Activated CD4-positive, alpha-beta T cell treated with anti-CD3 and anti-CD28 coated beads, Interleukin-2, amount 50 U/mL, for 16 hours (primary cell): ENCODE data around the gene MRPL52.
"Not testable (repeated sequence)": the region's sequence is repeated elsewhere in the genome, so short reads cannot be mapped to it uniquely, and the experiment has no call there.

ENCODE experiments used
- DNase-seq: peaks from one replicate; pipeline ENCODE4 v3.0.0-alpha.2; 2020

The MRPL52 gene

GRCh38 chr14:22829661-22830442 lies at the start of gene MRPL52:
MRPL52 (plus strand) TSS chr14:22829887; CDS start chr14:22829913, 26 bp downstream.
- peak; percentile 95 for DNase-seq

DNA sequence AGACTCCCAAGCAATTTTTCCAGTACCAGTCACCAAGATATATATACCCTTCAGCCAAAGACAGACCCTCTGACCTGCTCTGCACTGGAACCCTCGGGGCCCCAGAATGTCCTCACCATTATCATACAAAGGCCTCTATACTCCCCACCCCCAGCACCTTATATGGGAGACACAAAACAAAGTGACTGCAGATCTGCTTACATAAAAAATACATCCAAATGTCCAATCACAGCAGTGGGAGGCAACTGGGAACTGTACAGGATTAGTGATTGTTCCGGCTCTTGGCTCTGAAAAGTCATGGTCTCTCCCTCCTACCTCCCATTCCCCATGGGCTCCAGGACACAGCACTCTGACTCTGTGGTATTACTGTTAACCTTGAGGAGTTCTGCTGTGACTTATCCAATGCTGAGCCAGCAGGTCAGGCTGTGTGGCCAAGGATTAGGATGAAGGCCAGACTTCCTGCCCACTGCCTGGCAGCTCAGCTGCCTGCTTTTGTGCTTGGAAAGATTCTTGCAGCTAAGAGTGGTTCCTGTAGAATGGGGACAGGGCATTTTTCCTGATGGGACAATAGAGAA lies 49.5 kb upstream of the MRPL52 start:
- DNase-seq = no peak

GRCh38 chr14:22780941-22781300 lies 48.8 kb upstream of the MRPL52 start:
- DNase-seq = no peak

DNA sequence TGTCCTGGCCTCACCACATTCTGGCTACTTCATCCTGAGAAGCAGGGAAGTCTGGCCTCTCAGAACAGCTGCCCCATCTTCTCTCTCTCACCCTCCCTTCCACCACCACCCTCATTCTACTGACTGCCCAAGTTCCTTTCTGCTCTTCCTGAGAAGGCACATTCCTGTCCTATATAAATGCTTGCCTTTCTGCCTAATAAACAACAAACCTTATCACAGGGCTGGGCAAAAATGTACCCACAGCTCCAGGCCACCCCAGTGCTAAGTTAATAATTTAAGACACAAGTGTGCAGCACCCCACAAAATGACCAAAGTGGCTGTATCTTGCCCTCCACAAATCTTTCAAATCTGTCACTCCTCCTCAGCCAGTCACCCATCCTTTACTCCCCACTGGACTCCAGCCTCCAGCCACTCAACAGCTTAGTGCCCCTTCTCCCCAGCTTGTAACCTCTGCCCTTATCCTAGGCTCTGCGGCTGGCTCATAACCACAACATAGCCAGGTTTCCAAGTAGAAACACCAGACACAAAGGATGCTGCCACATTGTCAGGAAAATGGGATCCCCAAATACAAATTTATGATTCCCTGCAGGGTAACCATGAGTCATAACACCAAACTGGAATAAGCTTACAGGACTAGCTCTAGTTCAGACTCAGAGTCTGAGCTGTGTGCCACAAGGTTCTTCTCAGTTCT lies 48.2 kb upstream of the MRPL52 start:
- no peak for DNase-seq

- DNase-seq = no peak
These were observed 43.0 kb upstream of the MRPL52 start for GRCh38 chr14:22786685-22787084.

- no peak for DNase-seq
These were observed 38.4 kb upstream of the MRPL52 start for GRCh38 chr14:22791301-22791700.

GRCh38 chr14:22792158-22792557 lies 37.5 kb upstream of the MRPL52 start:
- no peak for DNase-seq

GRCh38 chr14:22793550-22793949 lies 36.1 kb upstream of the MRPL52 start:
- not testable (repeated sequence) for DNase-seq

GRCh38 chr14:22793976-22794375 lies 35.7 kb upstream of the MRPL52 start:
- DNase-seq = no peak

GRCh38 chr14:22794551-22794951 lies 35.1 kb upstream of the MRPL52 start:
- DNase-seq = no peak

DNA sequence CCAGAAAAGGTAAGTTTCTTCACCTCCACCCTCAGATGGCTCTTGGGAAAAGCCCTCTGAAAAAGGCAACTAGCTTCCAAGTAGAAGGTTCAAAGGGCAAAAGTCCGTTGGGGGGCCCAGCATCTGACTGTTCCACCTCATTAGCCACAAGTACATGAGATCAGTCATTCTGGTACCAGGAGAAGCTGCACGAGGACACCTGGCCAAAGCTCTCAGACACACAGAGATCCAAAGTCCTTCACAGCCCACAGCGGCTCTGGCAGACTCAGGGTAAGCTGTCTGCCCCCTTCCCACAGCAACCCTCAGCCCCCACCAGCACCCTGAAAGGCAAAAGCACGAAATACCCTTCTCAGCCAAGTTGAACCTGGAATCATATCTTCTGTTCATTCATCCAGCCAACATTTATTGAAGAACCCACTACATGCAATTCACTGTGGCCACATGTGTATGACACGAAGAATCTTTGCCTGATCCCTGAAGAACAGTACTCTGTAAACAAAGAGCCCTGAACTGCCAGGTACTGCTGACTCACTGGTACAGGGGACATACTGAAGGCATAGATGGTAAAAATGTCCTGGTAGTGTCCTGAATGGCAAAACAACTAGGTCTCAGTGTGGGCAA lies 33.5 kb upstream of the MRPL52 start:
- no peak for DNase-seq

- no peak for DNase-seq
These were observed 32.4 kb upstream of the MRPL52 start for GRCh38 chr14:22797017-22797917.

GRCh38 chr14:22798528-22798927 lies 31.2 kb upstream of the MRPL52 start:
- DNase-seq = no peak

DNA sequence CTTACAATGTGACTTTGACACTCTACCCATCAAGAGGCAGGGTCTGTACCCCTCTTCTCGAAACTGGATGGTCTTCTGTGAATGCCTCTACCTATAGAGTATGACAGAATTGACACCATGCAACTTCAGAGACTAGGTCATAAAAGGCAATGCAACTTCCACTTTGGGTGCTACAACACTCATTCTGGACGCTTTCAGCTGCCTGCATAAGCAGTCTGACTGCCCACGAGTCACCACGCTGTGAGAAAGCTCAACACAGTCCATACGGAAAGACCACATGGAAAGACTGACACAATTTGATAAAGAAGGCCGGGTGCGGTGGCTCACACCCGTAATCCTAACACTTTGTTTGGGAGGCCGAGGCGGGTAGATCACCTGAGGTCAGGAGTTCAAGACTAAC lies 29.3 kb upstream of the MRPL52 start:
- DNase-seq = no peak

GRCh38 chr14:22801716-22802115 lies 28.0 kb upstream of the MRPL52 start:
- DNase-seq = no peak

DNA sequence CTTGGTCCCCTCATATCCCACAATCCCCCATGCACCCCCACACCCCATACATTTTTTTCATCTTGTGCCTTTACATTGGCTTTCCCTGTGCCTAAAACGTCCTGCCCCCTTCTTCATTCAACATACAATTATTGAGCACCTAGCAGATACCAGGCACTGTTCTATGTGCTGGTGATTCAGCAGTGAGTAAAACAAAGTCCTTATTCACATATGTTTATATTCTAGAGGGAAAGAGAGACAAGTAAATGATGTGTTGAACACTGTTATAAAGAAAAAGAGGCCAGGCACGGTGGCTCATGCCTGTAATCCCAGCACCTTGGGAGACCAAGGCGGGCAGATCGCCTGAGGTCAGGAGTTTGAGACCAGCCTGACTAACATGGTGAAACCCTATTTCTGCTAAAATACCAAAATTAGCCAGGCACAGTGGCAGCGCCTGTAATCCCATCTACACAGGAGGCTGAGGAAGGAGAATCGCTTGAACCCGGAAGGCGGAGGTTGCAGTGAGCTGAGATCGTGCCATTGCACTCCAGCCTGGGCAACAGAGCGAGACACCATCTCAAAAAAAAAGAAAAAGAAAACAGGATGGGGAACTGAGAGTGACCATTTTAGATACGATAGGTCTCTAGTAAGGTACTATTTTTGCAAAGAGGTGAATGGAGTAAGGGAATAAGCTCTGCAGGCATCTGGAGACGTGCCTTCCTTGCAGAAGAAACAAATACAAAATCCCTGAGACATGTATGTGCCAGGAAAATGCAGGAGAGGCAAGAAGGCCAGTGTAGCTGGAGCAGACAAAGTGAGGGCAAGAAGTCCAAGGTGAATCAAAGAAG lies 26.6 kb upstream of the MRPL52 start:
- DNase-seq = no peak

GRCh38 chr14:22803687-22803974 lies 26.1 kb upstream of the MRPL52 start:
- DNase-seq = no peak

- DNase-seq = not testable (repeated sequence)
These were observed 24.5 kb upstream of the MRPL52 start for GRCh38 chr14:22805235-22805634.

DNA sequence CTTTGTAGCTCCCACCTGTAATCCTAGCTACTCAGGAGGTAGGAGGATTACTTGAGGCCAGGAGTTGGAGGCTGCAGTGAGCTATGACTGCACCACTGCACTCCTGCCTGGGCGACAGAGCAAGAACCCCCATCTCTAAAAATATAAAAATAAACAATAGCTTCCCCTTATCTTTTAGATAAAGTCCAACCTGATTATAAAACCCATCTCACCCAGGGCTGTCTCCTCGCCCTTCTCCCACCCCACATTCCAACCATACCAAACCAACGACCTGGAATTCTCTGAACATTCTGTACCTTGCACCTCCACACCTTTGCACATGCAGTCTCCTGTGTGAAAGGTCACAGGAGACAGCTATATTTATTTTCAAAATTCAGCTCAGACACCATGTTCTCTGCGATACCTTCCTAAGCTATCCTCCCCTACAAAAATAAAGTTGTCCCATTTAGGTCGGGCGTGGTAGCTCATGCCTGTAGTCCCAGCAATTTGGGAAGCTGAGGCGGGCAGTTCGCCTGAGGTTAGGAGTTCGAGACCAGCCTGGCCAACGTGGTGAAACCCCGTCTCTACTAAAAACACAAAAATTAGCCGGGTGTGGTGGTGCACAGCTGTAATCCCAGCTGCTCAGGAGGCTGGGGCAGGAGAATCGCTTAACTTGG lies 22.1 kb upstream of the MRPL52 start:
- DNase-seq = no peak

DNA sequence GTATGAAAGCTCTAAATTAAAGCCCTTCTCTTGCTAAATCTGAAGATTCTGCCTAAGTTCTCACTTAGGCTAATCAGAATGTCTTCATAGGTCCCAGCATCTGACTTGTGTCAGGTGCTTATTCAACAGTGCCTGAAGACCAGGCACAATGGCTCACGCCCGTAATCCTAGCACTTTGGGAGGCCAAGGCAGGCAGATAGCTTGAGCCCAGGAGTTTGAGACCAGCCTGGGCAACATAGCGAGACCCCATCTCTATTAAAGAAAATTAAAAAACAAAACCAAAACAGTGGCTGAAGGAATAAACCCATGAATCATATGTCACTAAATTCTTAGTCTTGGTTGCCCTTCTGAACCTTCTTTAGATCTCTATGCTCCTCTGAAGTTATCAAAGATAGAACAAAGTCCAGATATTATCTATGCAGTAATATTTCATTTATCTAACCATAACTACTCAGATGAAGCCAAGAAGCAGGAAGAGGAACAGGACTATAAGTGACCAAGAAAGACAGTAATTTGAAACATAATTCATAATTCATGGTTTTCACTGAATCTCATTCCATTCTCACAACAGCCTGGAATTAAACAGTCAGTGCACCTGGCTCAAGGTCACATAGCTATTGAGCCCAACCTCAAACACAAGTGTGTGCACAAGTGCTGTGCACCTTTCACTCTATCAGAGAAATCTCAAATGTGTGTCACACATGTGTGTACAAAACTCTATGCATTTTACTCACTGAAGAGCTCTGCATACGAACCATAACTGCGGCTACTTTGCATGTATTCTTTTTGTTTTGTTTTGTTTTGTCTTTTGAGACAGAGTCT lies 21.1 kb upstream of the MRPL52 start:
- no peak for DNase-seq
